Measurements from ENCODE around the gene ATXN3.
A peak's percentile ranks its signal among the peaks of the same experiment; 100 is the strongest.
"Not testable (repeated sequence)": the region's sequence is repeated elsewhere in the genome, so short reads cannot be mapped to it uniquely, and the experiment has no call there.

The ATXN3 gene

GRCh38 chr14:92088494-92088893 is 17.9 kb downstream of the ATXN3 start:
- TF ChIP-seq, protein P1, sequence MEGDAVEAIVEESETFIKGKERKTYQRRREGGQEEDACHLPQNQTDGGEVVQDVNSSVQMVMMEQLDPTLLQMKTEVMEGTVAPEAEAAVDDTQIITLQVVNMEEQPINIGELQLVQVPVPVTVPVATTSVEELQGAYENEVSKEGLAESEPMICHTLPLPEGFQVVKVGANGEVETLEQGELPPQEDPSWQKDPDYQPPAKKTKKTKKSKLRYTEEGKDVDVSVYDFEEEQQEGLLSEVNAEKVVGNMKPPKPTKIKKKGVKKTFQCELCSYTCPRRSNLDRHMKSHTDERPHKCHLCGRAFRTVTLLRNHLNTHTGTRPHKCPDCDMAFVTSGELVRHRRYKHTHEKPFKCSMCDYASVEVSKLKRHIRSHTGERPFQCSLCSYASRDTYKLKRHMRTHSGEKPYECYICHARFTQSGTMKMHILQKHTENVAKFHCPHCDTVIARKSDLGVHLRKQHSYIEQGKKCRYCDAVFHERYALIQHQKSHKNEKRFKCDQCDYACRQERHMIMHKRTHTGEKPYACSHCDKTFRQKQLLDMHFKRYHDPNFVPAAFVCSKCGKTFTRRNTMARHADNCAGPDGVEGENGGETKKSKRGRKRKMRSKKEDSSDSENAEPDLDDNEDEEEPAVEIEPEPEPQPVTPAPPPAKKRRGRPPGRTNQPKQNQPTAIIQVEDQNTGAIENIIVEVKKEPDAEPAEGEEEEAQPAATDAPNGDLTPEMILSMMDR (IDR thresholded peaks at IDR 0.05): no peak
- TF ChIP-seq ZFX (IDR thresholded peaks at IDR 0.05; ENCODE audit: borderline replicate concordance): no peak
- no peak overlapping the region for H3K27ac ChIP-seq

DNA sequence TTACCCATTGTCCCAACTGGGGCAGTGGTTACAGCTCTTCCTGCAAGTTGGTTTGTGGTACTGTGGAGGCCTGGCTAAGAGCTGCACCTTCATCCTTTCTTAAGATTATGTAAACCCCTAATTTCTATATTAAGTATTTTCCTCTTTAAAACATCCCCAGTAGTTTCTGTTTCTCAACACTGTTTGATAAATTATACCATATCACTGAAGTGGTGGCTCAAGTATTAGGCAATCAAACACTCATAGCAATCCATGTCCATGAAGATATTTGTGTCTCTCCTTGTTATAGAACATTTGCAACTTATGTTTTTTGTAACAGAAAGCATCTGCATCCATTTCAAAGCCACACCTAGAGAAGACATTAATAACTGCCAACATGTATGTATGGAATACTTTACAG is 31.8 kb downstream of the ATXN3 start:
- no peak overlapping the region for H3K27ac ChIP-seq
- TF ChIP-seq, protein P1 (IDR thresholded peaks at IDR 0.05): no peak
- TF ChIP-seq ZFX (IDR thresholded peaks at IDR 0.05; ENCODE audit: borderline replicate concordance): no peak

DNA sequence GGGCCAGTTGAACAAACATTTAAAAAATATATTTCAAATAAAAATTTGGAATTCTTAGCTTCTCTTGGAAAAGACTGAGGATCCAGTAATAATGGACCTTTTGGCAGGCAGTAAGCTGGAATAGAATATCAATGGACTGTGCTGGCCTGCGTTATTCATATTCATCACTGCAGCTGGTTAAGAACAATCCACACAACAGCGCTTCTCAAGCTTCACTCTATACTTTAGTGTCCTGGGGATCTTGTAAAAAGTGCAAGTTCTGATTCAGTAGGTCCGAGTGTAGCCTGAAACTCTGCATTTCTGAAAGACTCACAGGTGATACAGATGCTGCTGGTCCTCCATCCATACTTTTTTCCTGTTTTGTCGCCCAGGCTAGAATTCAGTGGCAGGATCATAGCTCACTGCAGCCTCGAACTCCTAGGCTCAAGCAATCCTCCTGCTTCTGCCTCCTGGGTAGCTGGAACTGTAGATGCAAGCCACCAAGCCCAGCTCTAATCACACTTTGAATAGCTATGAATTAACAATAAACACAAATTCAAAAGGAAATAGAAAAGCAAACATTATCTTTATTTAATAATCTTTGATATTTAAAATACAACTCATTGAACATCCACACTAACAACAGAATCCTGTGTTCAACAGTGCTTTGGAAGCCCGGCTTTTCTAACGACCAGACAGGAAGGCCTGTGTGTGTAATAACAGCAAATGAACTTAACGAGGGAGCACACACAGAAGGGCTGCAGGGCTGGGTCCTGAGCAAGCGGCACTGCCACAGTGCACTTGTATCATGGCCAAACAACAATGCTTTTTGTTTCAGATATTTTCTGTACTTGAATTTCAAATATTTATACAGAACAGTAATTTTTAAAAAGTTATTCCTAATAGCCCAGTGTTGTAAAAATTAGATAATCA is 48.1 kb downstream of the ATXN3 start:
- H3K27ac ChIP-seq: no peak overlapping the region
- TF ChIP-seq, protein P1 (IDR thresholded peaks at IDR 0.05): no peak
- TF ChIP-seq ZFX (IDR thresholded peaks at IDR 0.05; ENCODE audit: borderline replicate concordance): no peak

- no peak for TF ChIP-seq ZFX (IDR thresholded peaks at IDR 0.05; ENCODE audit: borderline replicate concordance)
- TF ChIP-seq, protein P1 (IDR thresholded peaks at IDR 0.05): no peak
- H3K27ac ChIP-seq: no peak overlapping the region
Observed at GRCh38 chr14:92049781-92050180, 56.6 kb downstream of the ATXN3 start.

GRCh38 chr14:92049221-92049620 is 57.2 kb downstream of the ATXN3 start:
- H3K27ac ChIP-seq: not testable (repeated sequence)

DNA sequence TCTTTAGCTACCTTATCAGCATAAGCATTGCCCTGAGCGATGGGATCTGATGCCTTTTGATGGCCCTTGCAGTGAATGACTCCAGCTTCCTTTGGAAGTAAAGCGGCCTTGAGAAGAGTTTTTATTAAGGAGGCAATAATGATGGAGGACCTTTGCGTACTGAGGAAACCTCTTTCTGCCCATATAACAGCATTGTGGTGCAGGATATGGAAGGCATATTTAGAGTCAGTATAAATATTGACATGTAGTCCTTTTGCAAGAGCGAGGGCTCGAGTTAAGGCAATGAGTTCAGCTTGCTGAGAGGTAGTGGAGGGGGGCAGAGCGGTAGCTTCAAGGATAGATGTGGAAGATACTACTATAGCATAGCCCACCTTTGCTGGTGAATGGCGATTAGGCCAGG is 60.5 kb downstream of the ATXN3 start:
- H3K27ac ChIP-seq: not testable (repeated sequence)

DNA sequence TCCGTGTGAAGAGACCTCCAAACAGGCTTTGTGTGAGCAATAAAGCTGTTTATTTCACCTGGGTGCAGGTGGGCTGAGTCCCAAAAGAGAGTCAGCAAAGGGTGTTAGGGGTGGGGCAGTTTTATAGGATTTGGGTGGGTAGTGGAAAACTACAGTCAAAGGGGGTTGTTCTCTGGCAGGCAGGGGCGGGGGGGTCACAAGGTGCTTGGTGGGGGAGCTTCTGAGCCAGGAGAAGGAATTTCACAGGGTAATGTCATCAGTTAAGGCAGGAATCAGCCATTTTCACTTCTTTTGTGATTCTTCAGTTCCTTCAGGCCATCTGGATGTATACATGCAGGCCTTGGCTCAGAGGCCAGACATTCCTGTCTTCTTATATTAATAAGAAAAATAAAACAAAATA is 64.6 kb downstream of the ATXN3 start:
- H3K27ac ChIP-seq: peak overlapping the region; percentile 95; the same call in 1 of the 2 replicates

DNA sequence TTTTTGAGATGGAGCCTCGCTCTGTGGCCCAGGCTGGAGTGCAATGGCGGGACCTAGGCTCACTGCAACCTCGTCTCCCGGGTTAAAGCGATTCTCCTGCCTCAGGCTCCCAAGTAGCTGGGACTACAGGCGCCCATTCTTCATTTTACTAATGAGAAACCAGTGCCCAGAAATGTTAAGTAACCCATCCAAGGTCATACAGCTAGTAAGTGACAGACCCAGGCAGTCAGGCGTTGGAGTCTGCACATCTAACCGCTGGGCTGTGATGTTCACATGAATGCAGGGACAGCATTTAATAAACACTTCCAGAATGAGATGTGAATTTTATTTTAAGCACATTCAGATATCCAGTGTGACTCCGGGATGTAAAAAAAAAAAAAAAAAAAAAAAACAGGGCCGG is 65.2 kb downstream of the ATXN3 start:
- H3K27ac ChIP-seq: peak overlapping the region; percentile 95
- TF ChIP-seq, protein P1 (IDR thresholded peaks at IDR 0.05): no peak

GRCh38 chr14:92040431-92041051 is 65.8 kb downstream of the ATXN3 start:
- no peak for TF ChIP-seq ZFX (IDR thresholded peaks at IDR 0.05; ENCODE audit: borderline replicate concordance)
- TF ChIP-seq, protein P1 (IDR thresholded peaks at IDR 0.05): no peak
- H3K27ac ChIP-seq: peak overlapping the region; percentile 95
